Activated CD4-positive, alpha-beta T cell treated with anti-CD3 and anti-CD28 coated beads, Interleukin-2, amount 50 U/mL, for 1 hour (primary cell): ENCODE measurements around the gene DGKE.

Source experiments
- DNase-seq: peaks from one replicate; pipeline ENCODE4 v3.0.0-alpha.2; 2020

The DGKE gene

GRCh38 chr17:56817066-56817465 lies 16.9 kb upstream of the DGKE start:
- no peak for DNase-seq

- DNase-seq: no peak
Measured at GRCh38 chr17:56819030-56819429, 14.9 kb upstream of the DGKE start.

- peak; percentile 64 for DNase-seq
Measured at GRCh38 chr17:56819431-56820145, 14.4 kb upstream of the DGKE start.

GRCh38 chr17:56820207-56820606 lies 13.7 kb upstream of the DGKE start:
- DNase-seq: no peak

GRCh38 chr17:56821847-56822534 lies 12.0 kb upstream of the DGKE start:
- DNase-seq: no peak

- no peak for DNase-seq
Measured at GRCh38 chr17:56822725-56823124, 11.2 kb upstream of the DGKE start.

- no peak for DNase-seq
Measured at GRCh38 chr17:56823848-56824247, 10.1 kb upstream of the DGKE start.

- no peak for DNase-seq
Measured at GRCh38 chr17:56824503-56824902, 9.4 kb upstream of the DGKE start.

GRCh38 chr17:56826611-56827414 lies 7.1 kb upstream of the DGKE start:
- no peak for DNase-seq

GRCh38 chr17:56830726-56831368 lies 3.1 kb upstream of the DGKE start:
- DNase-seq: no peak

- no peak for DNase-seq
Measured at GRCh38 chr17:56831369-56832095, 2.4 kb upstream of the DGKE start.

- DNase-seq: no peak
Measured at GRCh38 chr17:56832446-56832845, 1.5 kb upstream of the DGKE start.

GRCh38 chr17:56833057-56833808 lies 718 bp upstream of the DGKE start:
- DNase-seq: peak; percentile 64

GRCh38 chr17:56834380-56835263 lies 671 bp downstream of the DGKE start:
- peak; percentile 72 for DNase-seq

GRCh38 chr17:56835264-56835585 lies 1.3 kb downstream of the DGKE start:
- no peak for DNase-seq

GRCh38 chr17:56838687-56839086 lies 4.7 kb downstream of the DGKE start:
- DNase-seq: no peak

GRCh38 chr17:56842577-56842976 lies 8.6 kb downstream of the DGKE start:
- DNase-seq: no peak

- no peak for DNase-seq
Measured at GRCh38 chr17:56845934-56846333, 12.0 kb downstream of the DGKE start.

- no peak for DNase-seq
Measured at GRCh38 chr17:56847106-56847505, 13.2 kb downstream of the DGKE start.

GRCh38 chr17:56849131-56849530 lies 15.2 kb downstream of the DGKE start:
- no peak for DNase-seq

GRCh38 chr17:56850591-56850990 lies 16.6 kb downstream of the DGKE start:
- DNase-seq: no peak
